Left lung (tissue), 10 donors: Measurements from ENCODE around the gene SLC24A3. TPM values are rescaled to one million over a fixed set of nuclear protein-coding genes. Genes with fewer than 3 reads are reported as not detected.

Experiments
- ATAC-seq: fragments of 200-7000 bp; cut with Tn5 transposase; one replicate; pipeline ENCODE4 v1.9.1; 2020; ENCODE audit warnings: moderate library complexity
- DNase-seq, 4 donors: peaks; one replicate each; pipeline ENCODE4 v3.0.0-alpha.2; 2013 to 2020
- H3K27ac ChIP-seq, 2 donors: fragments of 200-600 bp; sonication (generic) in 1 of 2; one replicate each; pipeline versions ENCODE4 v1.5.0 to v1.8.0; 2020 to 2021
- H3K27me3 ChIP-seq, 2 donors: fragments of 200-600 bp; sonication (generic) in 1 of 2; one replicate each; pipeline versions ENCODE4 v1.5.0 to v1.8.0; 2020 to 2021
- H3K36me3 ChIP-seq, 2 donors: fragments of 200-600 bp; sonication (generic) in 1 of 2; one replicate each; pipeline versions ENCODE4 v1.5.0 to v1.8.0; 2020 to 2021
- H3K4me1 ChIP-seq, 2 donors: fragments of 200-600 bp; one replicate each; pipeline ENCODE4 v1.8.0; 2021
- H3K4me3 ChIP-seq, 2 donors: fragments of 200-600 bp; sonication (generic) in 1 of 2; one replicate each; pipeline versions ENCODE4 v1.5.0 to v1.8.0; 2020 to 2021; ENCODE audit warnings: mild to moderate bottlenecking in 1 of 2
- H3K9me3 ChIP-seq, 2 donors: fragments of 200-600 bp; sonication (generic) in 1 of 2; one replicate each; pipeline versions ENCODE4 v1.5.0 to v1.8.0; 2020 to 2021
- intact Hi-C, 2 donors: fragments of 100-400 bp; cut with DNase I; formaldehyde crosslinking; loops; one replicate each; pipeline versions ENCODE4 v1.11.2 to v1.14.2; 2022
- polyA plus RNA-seq, 6 donors: library from polyadenylated mRNA; unstranded; fragments of 120-200 nt; gene quantifications; one replicate each; pipeline ENCODE4 v1.2.1, GENCODE V29; 2013; ENCODE audit not compliant: insufficient read length in 6 of 6
- total RNA-seq, 2 donors: library from RNA; stranded (reverse); fragmentation: NEBNext Ultra II Directional; extraction: Animal tissue kit (Norgen Biotek cat#: 25700); gene quantifications; one replicate each; pipeline ENCODE4 v1.2.1, GENCODE V29; 2021
- TF ChIP-seq, protein P1 (sequence below), 2 donors: fragments of 200-600 bp; sonication (generic) in 1 of 2; IDR thresholded peaks; one replicate each; pipeline versions ENCODE4 v1.5.0 to v1.8.0; 2021; ENCODE audit warnings: antibody characterized with exemption in 2 of 2
- donor health status: DM: no; HTN: yes; CAD: no.
- donor health status: DM: no; HTN: no; CAD: no.

SLC24A3 gene
- total and polyA plus RNA-seq, 8 donors: 4.4 to 8.7 (median 6.6) TPM

DNA sequence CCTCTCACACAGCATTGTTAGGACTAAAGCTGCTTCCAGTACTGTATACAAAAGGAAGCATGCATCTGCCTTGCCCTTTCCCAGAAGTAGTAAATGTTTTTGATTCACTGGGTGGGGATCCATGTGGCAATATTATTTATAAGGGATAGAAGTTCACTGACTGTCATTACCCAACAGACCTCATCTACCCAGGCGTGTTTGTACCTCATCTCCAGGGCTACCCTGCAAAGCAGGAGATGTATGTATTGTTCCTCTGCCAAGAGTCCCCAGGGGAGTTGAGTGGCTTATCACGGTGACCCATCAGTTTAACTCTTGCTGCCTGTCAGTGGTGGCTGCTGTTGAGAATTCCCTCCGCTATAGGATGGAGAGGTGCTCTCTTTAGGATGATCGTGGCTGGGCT, 42.5 kb downstream of the SLC24A3 start:
- ATAC-seq: no peak

DNA sequence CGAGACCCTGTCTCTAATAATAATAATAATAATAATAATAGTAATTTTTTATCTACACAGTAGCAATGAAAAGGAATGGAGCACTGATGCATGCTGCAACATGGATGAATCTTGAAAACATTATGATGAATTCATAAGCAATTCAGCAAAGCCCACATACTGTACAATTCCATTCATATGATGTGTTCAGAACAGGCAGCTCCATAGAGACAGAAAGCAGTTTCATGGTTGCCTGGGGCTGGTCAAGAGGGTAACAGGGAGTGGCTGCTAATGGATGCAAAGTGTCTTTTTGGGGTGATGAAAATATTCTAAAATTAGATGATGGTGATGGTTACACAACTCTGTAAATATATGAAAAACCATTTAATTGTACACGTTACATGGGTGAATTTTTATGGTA, 43.6 kb downstream of the SLC24A3 start:
- Histone ChIP-seq H3K27me3 (no peaks in the 10 kb centered on the region), H3K9me3 (no peaks in the 10 kb centered on the region), H3K27ac (no peak overlapping the region), H3K36me3 (no peaks in the 10 kb centered on the region), H3K4me1 (peaks cover 3 to 35% of the 10 kb centered on the region in 2 donors), H3K4me3 (no peak overlapping the region)
- TF ChIP-seq, protein P1, sequence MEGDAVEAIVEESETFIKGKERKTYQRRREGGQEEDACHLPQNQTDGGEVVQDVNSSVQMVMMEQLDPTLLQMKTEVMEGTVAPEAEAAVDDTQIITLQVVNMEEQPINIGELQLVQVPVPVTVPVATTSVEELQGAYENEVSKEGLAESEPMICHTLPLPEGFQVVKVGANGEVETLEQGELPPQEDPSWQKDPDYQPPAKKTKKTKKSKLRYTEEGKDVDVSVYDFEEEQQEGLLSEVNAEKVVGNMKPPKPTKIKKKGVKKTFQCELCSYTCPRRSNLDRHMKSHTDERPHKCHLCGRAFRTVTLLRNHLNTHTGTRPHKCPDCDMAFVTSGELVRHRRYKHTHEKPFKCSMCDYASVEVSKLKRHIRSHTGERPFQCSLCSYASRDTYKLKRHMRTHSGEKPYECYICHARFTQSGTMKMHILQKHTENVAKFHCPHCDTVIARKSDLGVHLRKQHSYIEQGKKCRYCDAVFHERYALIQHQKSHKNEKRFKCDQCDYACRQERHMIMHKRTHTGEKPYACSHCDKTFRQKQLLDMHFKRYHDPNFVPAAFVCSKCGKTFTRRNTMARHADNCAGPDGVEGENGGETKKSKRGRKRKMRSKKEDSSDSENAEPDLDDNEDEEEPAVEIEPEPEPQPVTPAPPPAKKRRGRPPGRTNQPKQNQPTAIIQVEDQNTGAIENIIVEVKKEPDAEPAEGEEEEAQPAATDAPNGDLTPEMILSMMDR (IDR thresholded peaks at IDR 0.05): no peak
- ATAC-seq: no peak
- intact Hi-C loops: no loop called here
- no peak for DNase-seq

More for the DNA sequence above, 42.5 kb downstream of the SLC24A3 start:
- H3K9me3 ChIP-seq: no peaks in the 10 kb centered on the region
- no peak overlapping the region for H3K4me3 ChIP-seq
- TF ChIP-seq, protein P1 (IDR thresholded peaks at IDR 0.05): no peak
- no peak for DNase-seq
- no peaks in the 10 kb centered on the region for H3K27me3 ChIP-seq
- intact Hi-C loops: no loop called here
- no peaks in the 10 kb centered on the region for H3K36me3 ChIP-seq
- H3K4me1 ChIP-seq: peaks cover 3 to 33% of the 10 kb centered on the region in 2 donors
- no peak overlapping the region for H3K27ac ChIP-seq

DNA sequence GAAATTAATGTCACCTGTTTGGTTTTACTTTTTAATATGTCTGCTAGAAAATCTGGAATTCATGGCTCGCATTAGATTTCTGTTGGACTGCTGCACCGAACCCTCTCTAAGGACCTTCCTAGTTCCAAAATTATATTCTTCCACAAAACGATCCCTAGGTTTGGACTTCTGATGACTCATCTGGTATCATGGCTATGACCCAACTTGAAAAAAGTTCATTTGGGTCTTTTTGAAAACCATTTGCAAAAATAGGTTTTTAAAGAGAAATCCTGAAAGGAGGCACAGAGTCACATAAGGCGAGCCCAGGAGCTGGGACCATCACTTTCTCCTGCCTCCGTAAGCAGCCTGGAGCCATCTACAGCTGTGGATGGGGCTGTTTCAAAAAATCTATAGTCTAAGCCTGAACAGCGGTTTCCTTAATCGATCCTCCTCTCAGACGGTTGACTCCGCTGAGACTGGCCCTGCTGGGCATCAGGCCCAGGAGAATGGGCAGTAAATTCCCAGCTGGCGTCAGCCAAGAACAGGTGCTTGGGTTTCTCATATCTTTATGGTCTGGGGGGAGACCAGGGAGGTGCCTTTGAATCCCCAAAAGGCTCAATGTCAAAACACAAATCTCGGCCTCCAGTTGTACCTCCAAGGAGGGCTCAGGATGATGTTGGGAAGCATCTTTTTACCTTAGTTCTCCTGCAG, 44.6 kb downstream of the SLC24A3 start:
- H3K9me3 ChIP-seq: no peaks in the 10 kb centered on the region
- no peaks in the 10 kb centered on the region for H3K36me3 ChIP-seq
- no peaks in the 10 kb centered on the region for H3K27me3 ChIP-seq
- H3K4me3 ChIP-seq: no peak overlapping the region
- H3K27ac ChIP-seq: no peak overlapping the region
- peaks cover 3 to 27% of the 10 kb centered on the region in 2 donors for H3K4me1 ChIP-seq
- TF ChIP-seq, protein P1 (IDR thresholded peaks at IDR 0.05): no peak
- DNase-seq: no peak
- intact Hi-C loops: no loop called here
- ATAC-seq: no peak

DNA sequence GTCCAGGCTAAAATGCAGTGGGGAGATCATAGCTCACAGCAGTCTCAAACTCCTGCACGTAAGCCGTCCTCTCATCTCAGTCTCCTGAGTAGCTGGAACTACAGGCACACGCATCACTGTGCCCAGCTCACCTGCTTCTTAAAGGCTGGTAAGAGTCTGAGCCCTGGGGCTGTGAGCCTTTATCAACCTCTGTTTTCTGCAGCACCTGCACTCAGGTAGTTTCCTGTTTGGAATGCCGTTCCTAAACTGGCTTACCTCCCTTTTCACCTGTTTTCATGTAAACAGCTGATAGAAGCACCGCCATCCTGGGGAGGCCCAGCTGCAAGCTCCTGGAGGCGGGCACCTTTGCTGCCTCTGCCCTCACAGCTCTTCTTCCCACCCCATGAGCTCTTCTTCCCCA, 45.4 kb downstream of the SLC24A3 start:
- Histone ChIP-seq H3K36me3 (no peaks in the 10 kb centered on the region), H3K9me3 (no peaks in the 10 kb centered on the region), H3K27me3 (no peaks in the 10 kb centered on the region), H3K4me1 (peaks cover 0 to 19% of the 10 kb centered on the region in 2 donors), H3K27ac (no peak overlapping the region), H3K4me3 (no peak overlapping the region)
- TF ChIP-seq, protein P1 (IDR thresholded peaks at IDR 0.05): no peak
- intact Hi-C loops: no loop called here
- ATAC-seq (no peak), DNase-seq (no peak)

DNA sequence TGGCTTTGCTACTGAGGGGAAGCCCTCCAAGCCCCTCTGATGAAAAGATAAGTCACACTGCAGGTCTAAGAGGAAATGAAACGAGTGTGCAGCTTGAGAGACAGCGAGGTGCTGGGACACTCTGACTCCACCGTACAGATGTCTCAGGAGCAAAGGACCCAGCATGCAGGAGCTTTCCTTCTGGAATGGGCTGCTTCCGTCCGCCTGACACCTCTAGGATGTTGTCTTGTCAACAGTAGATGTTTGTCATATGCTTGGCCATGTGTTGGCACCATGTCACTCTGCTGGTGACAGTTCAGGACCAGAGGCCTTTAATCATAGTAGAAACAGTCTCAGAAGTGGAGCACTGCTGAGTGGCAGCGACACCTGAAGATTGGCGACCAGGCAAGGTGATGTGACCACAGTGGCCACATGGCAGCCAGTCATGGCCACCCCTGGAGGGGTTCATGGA, 46.7 kb downstream of the SLC24A3 start:
- no peaks in the 10 kb centered on the region for H3K9me3 ChIP-seq
- ATAC-seq: no peak
- intact Hi-C loops: no loop called here
- TF ChIP-seq, protein P1 (IDR thresholded peaks at IDR 0.05): no peak
- H3K4me3 ChIP-seq: no peak overlapping the region
- peaks cover 0 to 6% of the 10 kb centered on the region in 2 donors for H3K4me1 ChIP-seq
- DNase-seq: no peak
- no peak overlapping the region for H3K27ac ChIP-seq
- H3K36me3 ChIP-seq: no peaks in the 10 kb centered on the region
- no peaks in the 10 kb centered on the region for H3K27me3 ChIP-seq
